GM23338 (cell line): ENCODE measurements around the gene LRRC17. TPM values are rescaled to one million over a fixed set of nuclear protein-coding genes. Genes with fewer than 3 reads are reported as not detected.

ENCODE experiments used
- ATAC-seq: fragments of 200-7000 bp; cut with Tn5 transposase; 3 replicates; pipeline ENCODE4 v1.9.1; 2020
- DNase-seq: peaks from one replicate; pipeline ENCODE4 v3.0.0-alpha.2; 2015; ENCODE audit warnings: low spot score
- H2AFZ ChIP-seq: fragments of 200-600 bp; sonication (generic); 2 replicates; pipeline ENCODE4 v1.8.0; 2016; ENCODE audit warnings: antibody characterized with exemption, mild to moderate bottlenecking, moderate library complexity
- H3F3A ChIP-seq: fragments of 200-600 bp; sonication (generic); replicated peaks from 2 replicates; pipeline ENCODE4 v1.8.0; 2017; ENCODE audit warnings: antibody characterized with exemption, mixed run types, low read depth
- H3K27ac ChIP-seq: fragments of 200-600 bp; sonication (generic); 2 replicates; pipeline ENCODE4 v1.6.1; 2016; ENCODE audit warnings: low read depth
- H3K27me3 ChIP-seq: fragments of 200-600 bp; sonication (generic); 2 replicates; pipeline ENCODE4 v1.8.0; 2016; ENCODE audit warnings: mild to moderate bottlenecking, mixed run types, moderate library complexity; ENCODE audit not compliant: insufficient read depth
- H3K36me3 ChIP-seq: fragments of 200-600 bp; sonication (generic); 2 replicates; pipeline ENCODE4 v1.8.0; 2016; ENCODE audit warnings: mild to moderate bottlenecking; ENCODE audit not compliant: insufficient read depth
- H3K4me1 ChIP-seq: fragments of 200-600 bp; sonication (generic); 2 replicates; pipeline ENCODE4 v1.8.0; 2016; ENCODE audit warnings: mild to moderate bottlenecking, moderate library complexity; ENCODE audit not compliant: insufficient read depth
- H3K4me2 ChIP-seq: fragments of 200-600 bp; sonication (generic); 2 replicates; pipeline ENCODE4 v1.7.1; 2017; ENCODE audit warnings: mixed run types
- H3K4me3 ChIP-seq: fragments of 200-600 bp; sonication (generic); 2 replicates; pipeline ENCODE4 v1.6.1; 2016; ENCODE audit warnings: mixed run types
- H3K79me2 ChIP-seq: fragments of 200-600 bp; sonication (generic); replicated peaks from 2 replicates; pipeline ENCODE4 v1.8.0; 2017; ENCODE audit warnings: mild to moderate bottlenecking; ENCODE audit not compliant: insufficient read depth
- H3K9me2 ChIP-seq: fragments of 200-600 bp; sonication (generic); 2 replicates; pipeline ENCODE4 v1.8.0; 2017; ENCODE audit not compliant: insufficient read depth
- H4K20me1 ChIP-seq: fragments of 200-600 bp; sonication (generic); replicated peaks from 2 replicates; pipeline ENCODE4 v1.8.0; 2017; ENCODE audit warnings: mild to moderate bottlenecking; ENCODE audit not compliant: insufficient read depth
- H3K27ac Mint-ChIP-seq: 2 replicates; pipeline ENCODE4 v1.8.0; 2020; ENCODE audit warnings: inconsistent platforms, mild to moderate bottlenecking, moderate library complexity, mixed read lengths
- H3K27me3 Mint-ChIP-seq: 3 replicates; pipeline ENCODE4 v1.8.0; 2022; ENCODE audit warnings: low read depth, mild to moderate bottlenecking, moderate library complexity, mixed read lengths, inconsistent platforms; ENCODE audit not compliant: insufficient read depth, poor library complexity
- H3K36me3 Mint-ChIP-seq: 3 replicates; pipeline ENCODE4 v1.8.0; 2021; ENCODE audit warnings: low read depth, mild to moderate bottlenecking, inconsistent platforms, moderate library complexity, mixed read lengths
- H3K4me1 Mint-ChIP-seq: 3 replicates; pipeline ENCODE4 v1.8.0; 2020; ENCODE audit warnings: mild to moderate bottlenecking, inconsistent platforms, mixed read lengths
- H3K4me3 Mint-ChIP-seq: 3 replicates; pipeline ENCODE4 v1.8.0; 2021; ENCODE audit warnings: moderate library complexity, mild to moderate bottlenecking, inconsistent platforms, mixed read lengths
- H3K9me3 Mint-ChIP-seq: 3 replicates; pipeline ENCODE4 v1.8.0; 2020; ENCODE audit warnings: moderate library complexity, mild to moderate bottlenecking, inconsistent platforms, mixed read lengths
- CREB1 ChIP-seq: fragments of 250-450 bp; sonication (Bioruptor Pico); IDR thresholded peaks from 2 replicates; pipeline ENCODE4 v1.5.0; 2020; ENCODE audit warnings: low read depth, mild to moderate bottlenecking, moderate library complexity
- CTCF ChIP-seq, 2 experiments: fragments of 200-600 bp in 1 of 2; sonication (generic) in 1 of 2; conservative IDR thresholded peaks; 2 replicates each; pipeline versions ENCODE4 v1.5.1 to v1.6.1; 2016 to 2017; ENCODE audit warnings: antibody characterized with exemption in 2 of 2, low read depth in 2 of 2, mild to moderate bottlenecking in 2 of 2, moderate library complexity in 1 of 2
- ETS1 ChIP-seq: IDR thresholded peaks from 2 replicates; pipeline ENCODE4 v1.6.1; 2016; ENCODE audit warnings: antibody characterized with exemption
- EZH2phosphoT487 ChIP-seq: fragments of 200-600 bp; sonication (generic); IDR thresholded peaks from one replicate; pipeline ENCODE4 v1.8.1; 2018; ENCODE audit warnings: antibody characterized with exemption; ENCODE audit not compliant: unreplicated experiment
- JUNB ChIP-seq: IDR thresholded peaks from one replicate; pipeline ENCODE4 v1.6.1; 2016; ENCODE audit warnings: antibody characterized with exemption; ENCODE audit not compliant: unreplicated experiment
- POLR2AphosphoS5 ChIP-seq: IDR thresholded peaks from 2 replicates; pipeline ENCODE4 v1.6.1; 2016; ENCODE audit warnings: antibody characterized with exemption, low read depth
- REST ChIP-seq: IDR thresholded peaks from one replicate; pipeline ENCODE4 v1.6.1; 2018; ENCODE audit warnings: antibody characterized with exemption; ENCODE audit not compliant: unreplicated experiment
- STAT1 ChIP-seq: IDR thresholded peaks from one replicate; pipeline ENCODE4 v1.6.1; 2016; ENCODE audit warnings: antibody characterized with exemption; ENCODE audit not compliant: unreplicated experiment
- ZNF331 ChIP-seq: fragments of 250-450 bp; sonication (Bioruptor Pico); IDR thresholded peaks from 2 replicates; pipeline ENCODE4 v1.5.0; 2020; ENCODE audit warnings: low read depth, mild to moderate bottlenecking, moderate library complexity
- ZNF462 ChIP-seq: fragments of 250-450 bp; sonication (Bioruptor Pico); IDR thresholded peaks from 2 replicates; pipeline ENCODE4 v1.5.0; 2020; ENCODE audit warnings: mild to moderate bottlenecking, moderate library complexity
- polyA plus RNA-seq: library from polyadenylated mRNA; unstranded; fragments of >200 nt; fragmentation: Nextera tagmentation; extraction: Ambion mirVana; gene quantifications from 2 replicates; pipeline ENCODE4 v1.2.1, GENCODE V29; 2016
- total RNA-seq: library from RNA; depleted of rRNA; stranded (reverse); fragments of >200 nt; shearing (Covaris generic); gene quantifications from 2 replicates; pipeline ENCODE4 v1.2.3, GENCODE V29; 2014

LRRC17 gene
- total and polyA plus RNA-seq, 2 experiments from 2014 or later = 2.8 to 3.1 TPM

- ATAC-seq (no peak), DNase-seq (no peak)
- Histone ChIP-seq H3K36me3 (no peaks in the 10 kb centered on the region), H3F3A (no peaks in the 10 kb centered on the region), H3K79me2 (no peaks in the 10 kb centered on the region), H3K4me2 (no peak overlapping the region), H3K9me2 (no peaks in the 10 kb centered on the region), H3K27ac (no peak overlapping the region), H3K27me3 (no peaks in the 10 kb centered on the region), H3K4me1 (no peaks in the 10 kb centered on the region), H2AFZ (no peak overlapping the region), H3K4me3 (no peak overlapping the region), H4K20me1 (no peaks in the 10 kb centered on the region)
- Mint-ChIP-seq H3K36me3 (no peaks in the 10 kb centered on the region; the same call in 2 of the 3 replicates), H3K4me3 (no peak overlapping the region), H3K27ac (no peak overlapping the region), H3K27me3 (no peaks in the 10 kb centered on the region), H3K4me1 (no peaks in the 10 kb centered on the region), H3K9me3 (no peaks in the 10 kb centered on the region)
- TF ChIP-seq ETS1 (no peak), POLR2AphosphoS5 (no peak), ZNF462 (CRISPR knock-in tag) (no peak), STAT1 (no peak), JUNB (no peak), CTCF (conservative IDR thresholded peaks at IDR 0.05; ENCODE audit: low read depth in 2 of 2) (no peak), REST (no peak), CREB1 (CRISPR knock-in tag) (no peak), EZH2phosphoT487 (no peak), ZNF331 (CRISPR knock-in tag) (no peak)
These were observed 43.6 kb upstream of the LRRC17 start for GRCh38 chr7:102869195-102869594.
